CD4-positive, alpha-beta T cell treated with Interleukin-15 for 1 hour (primary cell): ENCODE measurements around the gene CNN1.
A peak's percentile ranks its signal among the peaks of the same experiment; 100 is the strongest.

Experiments used
- DNase-seq: peaks from one replicate; pipeline ENCODE4 v3.0.0-alpha.2; 2020

CNN1 gene

GRCh38 chr19:11538232-11539036 lies at the start of gene CNN1:
TSS of gene CNN1 (plus strand) at chr19:11538851. CDS start at chr19:11538928, 77 bp downstream.
- DNase-seq = no peak

GRCh38 chr19:11489378-11489777 lies 49.3 kb upstream of the CNN1 start:
- DNase-seq = no peak

DNA sequence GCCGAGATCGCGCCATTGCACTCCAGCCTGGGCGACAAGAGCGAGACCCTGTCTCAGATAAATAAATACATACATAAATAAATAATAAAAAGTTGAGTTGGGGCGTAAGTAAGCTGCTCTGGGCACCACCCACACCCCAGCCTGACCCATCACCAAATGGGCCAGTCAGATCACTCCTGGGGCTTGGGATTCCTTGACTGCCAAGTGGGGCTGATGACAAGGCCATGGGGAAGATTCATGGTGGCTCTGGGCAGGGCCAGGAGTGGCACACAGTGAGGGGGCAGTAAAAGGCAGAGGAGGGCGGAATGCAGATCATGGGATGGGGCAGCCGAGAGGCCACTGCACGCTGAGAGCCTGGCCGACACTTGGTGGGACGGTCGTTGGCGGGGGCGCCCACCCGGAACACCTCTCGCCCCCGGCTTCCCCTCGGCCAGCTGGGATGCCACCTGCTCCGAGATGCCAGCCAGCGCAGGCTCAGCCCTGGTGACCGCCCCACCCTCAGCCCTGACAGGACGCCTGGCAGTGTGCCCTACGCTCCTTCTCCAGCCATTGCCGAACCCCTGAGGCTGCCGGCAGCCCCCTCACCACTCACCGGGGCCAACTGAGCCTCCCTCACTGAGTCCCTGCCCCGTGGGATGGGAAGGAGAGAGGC lies 43.9 kb upstream of the CNN1 start:
- DNase-seq = no peak

DNA sequence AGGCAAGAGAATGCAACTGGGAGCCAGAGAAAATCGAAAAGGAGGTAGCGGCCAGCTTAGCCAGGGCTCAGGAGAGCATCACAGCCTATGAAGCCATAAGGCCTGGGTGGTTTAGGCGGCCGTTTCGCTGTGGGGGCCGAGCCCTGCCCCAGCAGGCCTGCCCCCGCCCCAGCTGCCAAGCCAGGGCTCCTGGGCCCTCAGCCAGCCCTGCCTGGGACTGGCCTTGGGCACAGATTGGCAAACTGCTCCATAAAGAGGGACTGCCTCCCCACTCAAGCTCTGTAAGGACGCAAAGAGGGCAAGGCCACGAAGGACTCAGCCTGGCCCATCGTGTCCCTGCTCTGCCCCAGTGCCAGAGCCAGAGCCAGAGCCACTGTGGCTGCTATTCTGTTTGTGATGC lies 43.2 kb upstream of the CNN1 start:
- no peak for DNase-seq

DNA sequence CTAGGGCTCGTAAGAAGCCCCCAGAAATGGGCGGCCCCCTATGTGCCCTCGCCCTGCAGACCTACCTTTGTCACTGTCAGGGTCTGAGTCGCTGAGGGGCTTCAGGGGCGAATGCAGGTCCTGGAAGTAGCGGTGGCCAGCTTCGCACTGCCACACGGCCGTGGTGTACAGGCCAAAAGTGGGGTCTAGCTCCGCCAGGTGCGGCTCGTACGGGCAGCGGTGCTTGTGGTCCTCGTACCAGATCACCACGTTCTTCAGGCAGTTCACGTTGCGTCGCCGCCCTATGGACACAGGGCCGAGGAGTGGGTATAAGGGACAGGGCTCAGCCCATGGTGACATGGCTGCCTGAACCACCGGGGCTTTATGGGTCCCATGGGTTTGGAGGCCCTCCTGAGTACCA lies 42.8 kb upstream of the CNN1 start:
- DNase-seq = no peak

GRCh38 chr19:11496391-11497163 lies 42.1 kb upstream of the CNN1 start:
- DNase-seq = peak; percentile 56

GRCh38 chr19:11499220-11499726 lies 39.4 kb upstream of the CNN1 start:
- no peak for DNase-seq

DNA sequence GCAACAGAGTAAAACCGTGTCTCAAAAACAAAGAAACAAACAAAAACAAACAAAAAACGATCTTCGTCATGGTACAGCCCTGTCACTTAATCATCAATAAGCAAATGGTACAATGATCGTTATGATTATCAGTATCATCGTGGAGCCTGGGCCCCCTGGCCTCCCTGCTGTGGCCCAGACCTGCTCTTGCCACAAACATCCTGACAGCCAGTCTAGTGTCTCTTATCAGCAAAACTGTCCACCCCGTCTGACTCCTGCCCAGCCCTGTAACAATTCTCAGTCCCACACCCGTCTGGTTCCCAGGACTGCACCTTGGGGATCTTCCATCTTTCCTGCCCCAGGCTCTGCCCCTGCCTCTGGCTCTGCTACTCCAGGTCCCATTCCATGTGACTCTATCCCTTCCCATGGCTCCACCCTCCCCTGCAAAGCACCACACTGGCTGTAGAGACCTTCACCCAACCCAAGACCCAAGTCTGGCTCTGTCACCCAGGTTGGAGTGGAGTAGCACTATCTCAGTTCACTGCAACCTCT lies 38.7 kb upstream of the CNN1 start:
- DNase-seq = no peak

- no peak for DNase-seq
Measured at GRCh38 chr19:11504502-11505031, 34.1 kb upstream of the CNN1 start.

DNA sequence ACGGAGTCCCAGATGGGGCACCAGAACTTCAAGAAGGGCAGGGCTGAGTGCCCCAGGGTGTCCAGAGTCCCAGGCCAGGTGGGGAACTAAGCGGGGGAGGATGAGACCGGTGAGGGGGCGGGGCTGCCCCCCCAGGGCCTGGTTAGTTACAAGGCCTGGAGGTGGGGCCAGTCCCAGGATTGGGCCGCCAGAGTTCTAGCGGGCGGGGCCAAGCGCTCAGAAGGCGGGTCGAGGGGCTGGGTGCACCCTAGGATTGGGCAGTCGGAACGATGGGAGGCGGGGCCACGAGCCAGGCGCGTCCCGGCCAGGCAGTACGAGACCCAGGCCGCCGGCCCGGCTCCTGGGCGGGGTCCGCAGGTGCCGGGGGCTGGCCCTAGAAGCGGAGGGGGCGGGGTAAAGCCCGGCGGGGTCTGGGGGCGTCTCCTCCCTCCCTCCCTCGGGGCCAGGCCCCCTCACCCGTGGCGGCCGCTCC lies 33.6 kb upstream of the CNN1 start:
- DNase-seq = peak; percentile 98

GRCh38 chr19:11505504-11506100 lies 33.0 kb upstream of the CNN1 start, which contains the start of gene ZNF653:
TSS of gene ZNF653 (minus strand) at chr19:11505839. CDS start at chr19:11505786, 53 bp downstream.
- peak; percentile 95 for DNase-seq

GRCh38 chr19:11506101-11506555 lies 32.5 kb upstream of the CNN1 start:
- no peak for DNase-seq

GRCh38 chr19:11506967-11507366 lies 31.7 kb upstream of the CNN1 start:
- no peak for DNase-seq

GRCh38 chr19:11507370-11508078 lies 31.1 kb upstream of the CNN1 start:
- no peak for DNase-seq

GRCh38 chr19:11510444-11510843 lies 28.2 kb upstream of the CNN1 start:
- no peak for DNase-seq

- no peak for DNase-seq
Measured at GRCh38 chr19:11513946-11514345, 24.7 kb upstream of the CNN1 start.

DNA sequence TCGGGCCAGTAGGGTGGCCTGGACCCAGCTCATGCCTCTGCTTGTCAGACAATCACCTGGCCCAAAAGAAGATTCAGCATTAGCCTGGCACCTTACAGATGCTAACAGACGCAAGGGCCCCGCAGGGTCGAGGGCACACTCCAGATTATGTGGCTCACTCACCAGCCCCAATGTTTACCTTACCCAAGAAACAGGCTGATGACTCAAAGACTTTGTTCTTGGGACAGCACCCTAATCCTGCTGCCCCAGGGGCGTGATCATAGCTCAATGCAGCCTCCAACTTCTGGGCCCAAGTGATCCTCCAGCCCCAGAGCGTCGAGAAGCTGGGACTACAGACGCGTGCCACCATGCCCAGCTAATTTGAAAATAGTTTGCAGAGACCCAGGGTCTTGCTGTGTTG lies 19.5 kb upstream of the CNN1 start:
- no peak for DNase-seq

DNA sequence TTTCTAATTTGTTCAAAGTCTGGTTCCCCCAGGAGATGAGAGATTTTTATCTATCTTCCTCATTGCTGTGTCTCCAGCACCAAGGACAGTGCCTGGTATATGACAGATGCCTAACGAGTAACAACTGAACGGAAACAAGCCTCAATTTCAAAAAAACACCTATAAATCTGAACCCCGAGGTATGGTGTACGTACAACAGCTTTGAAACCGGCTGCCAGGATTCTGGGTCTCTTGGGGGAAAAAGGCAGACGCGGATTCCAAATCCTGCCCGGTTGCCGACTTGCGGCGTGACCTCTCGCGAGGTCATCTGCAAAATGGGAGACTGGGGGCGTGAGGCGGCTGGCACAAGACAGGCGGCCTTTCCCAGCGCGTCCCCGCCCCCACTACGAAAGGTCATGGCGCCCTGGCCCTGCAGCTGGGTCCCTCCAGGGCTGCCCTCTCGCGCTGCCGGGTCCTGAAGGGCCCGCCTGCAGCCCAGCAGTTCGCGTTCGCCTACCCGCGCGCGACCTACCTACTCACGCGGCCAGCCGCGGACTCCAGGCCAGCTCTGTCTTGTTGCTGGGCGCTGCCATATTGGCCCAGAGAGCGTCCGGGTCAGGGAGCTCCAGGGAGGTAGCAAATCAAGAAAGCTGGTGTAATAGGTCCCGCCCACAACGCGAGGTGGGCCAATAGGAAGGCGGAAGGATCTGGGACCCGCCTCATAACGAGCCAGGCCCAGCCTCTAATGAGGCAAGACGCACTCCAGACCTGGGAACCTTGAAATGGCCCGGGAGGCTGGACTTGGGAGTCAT lies 9.9 kb upstream of the CNN1 start, which contains the start of gene ECSIT:
ECSIT (minus strand) TSS at position 584 of the 791 bp plus-strand sequence. CDS start 9,964 bp downstream, outside the sequence.
- DNase-seq = peak; percentile 95

- DNase-seq = peak; percentile 49
Measured at GRCh38 chr19:11530432-11530831, 8.2 kb upstream of the CNN1 start.

DNA sequence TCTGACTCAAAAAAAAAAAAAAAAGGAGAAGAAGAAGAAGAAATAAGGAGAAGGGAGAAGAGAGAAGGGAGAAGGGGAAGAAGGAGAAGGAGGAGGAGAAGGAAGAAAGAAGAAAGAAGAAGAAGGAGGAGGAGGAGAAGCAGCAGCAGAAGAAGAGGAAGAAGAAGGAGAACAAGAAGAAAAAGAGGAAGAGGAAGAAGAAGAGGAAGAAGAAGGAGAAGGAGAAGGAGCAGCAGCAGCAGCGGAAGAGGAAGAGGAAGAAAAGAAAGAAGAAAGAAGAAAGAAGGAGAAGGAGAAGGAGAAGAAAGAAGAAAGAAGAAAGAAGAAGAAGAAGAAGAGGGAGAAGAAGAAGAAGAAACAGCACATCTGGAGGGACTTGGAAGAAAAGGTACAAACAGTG lies 4.1 kb upstream of the CNN1 start:
- DNase-seq = no peak
